Sigmoid colon (tissue), 7 donors: ENCODE data around the gene CST6. TPM values are rescaled to one million over a fixed set of nuclear protein-coding genes. Genes with fewer than 3 reads are reported as not detected.
"Not testable (repeated sequence)": the region's sequence is repeated elsewhere in the genome, so short reads cannot be mapped to it uniquely, and the experiment has no call there.

Experiments
- DNase-seq: peaks from one replicate; pipeline ENCODE4 v3.0.0-alpha.2; 2019
- H3K27ac ChIP-seq, 4 donors: fragments of 200-600 bp; sonication (generic); one replicate each; pipeline ENCODE4 v1.5.1; 2016 to 2019; ENCODE audit warnings: mild to moderate bottlenecking in 1 of 4
- H3K27me3 ChIP-seq, 3 donors: fragments of 200-600 bp; sonication (generic); one replicate each; pipeline ENCODE4 v1.5.1; 2019; ENCODE audit warnings: mild to moderate bottlenecking in 1 of 3
- H3K36me3 ChIP-seq, 4 donors: fragments of 200-600 bp; sonication (generic); one replicate each; pipeline ENCODE4 v1.5.1; 2016 to 2019
- H3K4me1 ChIP-seq, 4 donors: fragments of 200-600 bp; sonication (generic); one replicate each; pipeline ENCODE4 v1.5.1; 2017 to 2019
- H3K4me3 ChIP-seq, 4 donors: fragments of 200-600 bp; sonication (generic); one replicate each; pipeline ENCODE4 v1.5.1; 2017 to 2019; ENCODE audit warnings: mild to moderate bottlenecking in 2 of 4, moderate library complexity in 1 of 4
- H3K9me3 ChIP-seq, 4 donors: fragments of 200-600 bp in 3 of 4; sonication (generic) in 3 of 4; one replicate each; pipeline versions ENCODE4 v1.5.1 to v1.6.1; 2013 to 2019
- EP300 ChIP-seq, 4 donors: sonication (generic); formaldehyde crosslinking; IDR thresholded peaks; one replicate each; pipeline ENCODE4 v1.6.1; 2017; ENCODE audit warnings: antibody characterized with exemption in 4 of 4
- POLR2A ChIP-seq, 2 donors: fragments of 450-650 bp; IDR thresholded peaks; one replicate each; pipeline ENCODE4 v1.6.1; 2016; ENCODE audit warnings: antibody characterized with exemption in 2 of 2, mild to moderate bottlenecking in 2 of 2, moderate library complexity in 2 of 2
- POLR2AphosphoS5 ChIP-seq, 4 donors: sonication (generic); formaldehyde crosslinking; IDR thresholded peaks; one replicate each; pipeline ENCODE4 v1.6.1; 2017; ENCODE audit warnings: antibody characterized with exemption in 4 of 4
- WGBS, 2 donors: extraction: QIAGEN DNeasy Blood & Tissue Kit; methylation state at CpG; one replicate each; pipeline ENCODE4 v1.1.7; 2013; 5-methylcytosine and 5-hydroxymethylcytosine counted together
- intact Hi-C: fragments of 100-400 bp; cut with DNase I; formaldehyde crosslinking; loops from one replicate; pipeline ENCODE4 v1.15.1; 2023
- polyA plus RNA-seq, 3 donors: library from polyadenylated mRNA; stranded (reverse); fragments of 200-250 nt; gene quantifications; one replicate each; pipeline ENCODE4 v1.2.3, GENCODE V29; 2013
- total RNA-seq, 4 donors: library from RNA; depleted of rRNA; stranded (reverse); fragments of >200 nt; gene quantifications; one replicate each; pipeline ENCODE4 v1.1.0, GENCODE V29; 2016
- TF ChIP-seq, protein P1 (sequence below), 4 experiments: fragments of 450-650 bp in 3 of 4; fragments of 200-600 bp in 1 of 4; IDR thresholded peaks; one replicate each; pipeline ENCODE4 v1.5.1; 2016 to 2019; ENCODE audit warnings: antibody characterized with exemption in 4 of 4, mild to moderate bottlenecking in 3 of 4, moderate library complexity in 2 of 4
- donor health status: healthy with polysubstance abuse.
- donor health status: Bipolar disorder and iron deficiency.
- donor health status: healthy.

The CST6 gene
- total and polyA plus RNA-seq, 7 donors, result 0.10 to 1.2 TPM; not detected in 5

DNA sequence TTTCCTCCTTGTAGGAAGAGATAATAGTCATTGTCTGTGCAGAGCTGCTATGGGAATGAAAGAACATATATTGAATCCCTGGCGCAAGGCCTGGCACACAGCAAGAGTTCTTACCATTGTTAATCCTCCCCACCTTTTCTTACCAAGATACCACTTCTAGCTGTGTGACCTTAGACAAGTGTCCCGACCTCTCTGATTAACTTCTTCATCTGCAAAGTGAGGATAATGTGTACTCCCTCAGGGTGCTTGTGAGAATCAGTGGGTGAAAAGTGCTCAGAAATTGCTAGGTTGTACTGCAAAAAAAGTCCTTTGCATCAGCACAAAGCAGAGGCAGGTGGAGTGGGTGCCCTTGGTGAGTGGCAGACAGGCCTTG, 3.7 kb upstream of the CST6 start:
- Histone ChIP-seq H3K4me1 (peaks cover 0 to 16% (median 14%) of the 10 kb centered on the region in 4 donors), H3K27me3 (peaks cover 13 to 18% (median 16%) of the 10 kb centered on the region in 3 donors), H3K36me3 (peaks cover 5 to 22% (median 6%) of the 10 kb centered on the region in 4 donors), H3K27ac (no peak overlapping the region), H3K4me3 (no peak overlapping the region), H3K9me3 (no peaks in the 10 kb centered on the region)
- intact Hi-C loops, result no loop called here
- DNase-seq, result no peak
- TF ChIP-seq POLR2AphosphoS5 (IDR thresholded peaks at IDR 0.05) (no peak), POLR2A (IDR thresholded peaks at IDR 0.05) (no peak), EP300 (IDR thresholded peaks at IDR 0.05) (no peak)
- TF ChIP-seq, protein P1, sequence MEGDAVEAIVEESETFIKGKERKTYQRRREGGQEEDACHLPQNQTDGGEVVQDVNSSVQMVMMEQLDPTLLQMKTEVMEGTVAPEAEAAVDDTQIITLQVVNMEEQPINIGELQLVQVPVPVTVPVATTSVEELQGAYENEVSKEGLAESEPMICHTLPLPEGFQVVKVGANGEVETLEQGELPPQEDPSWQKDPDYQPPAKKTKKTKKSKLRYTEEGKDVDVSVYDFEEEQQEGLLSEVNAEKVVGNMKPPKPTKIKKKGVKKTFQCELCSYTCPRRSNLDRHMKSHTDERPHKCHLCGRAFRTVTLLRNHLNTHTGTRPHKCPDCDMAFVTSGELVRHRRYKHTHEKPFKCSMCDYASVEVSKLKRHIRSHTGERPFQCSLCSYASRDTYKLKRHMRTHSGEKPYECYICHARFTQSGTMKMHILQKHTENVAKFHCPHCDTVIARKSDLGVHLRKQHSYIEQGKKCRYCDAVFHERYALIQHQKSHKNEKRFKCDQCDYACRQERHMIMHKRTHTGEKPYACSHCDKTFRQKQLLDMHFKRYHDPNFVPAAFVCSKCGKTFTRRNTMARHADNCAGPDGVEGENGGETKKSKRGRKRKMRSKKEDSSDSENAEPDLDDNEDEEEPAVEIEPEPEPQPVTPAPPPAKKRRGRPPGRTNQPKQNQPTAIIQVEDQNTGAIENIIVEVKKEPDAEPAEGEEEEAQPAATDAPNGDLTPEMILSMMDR (IDR thresholded peaks at IDR 0.05), result no peak
- WGBS, 2 donors, result 67 to 94% methylated on average over 2 of the region's 2 CpGs

DNA sequence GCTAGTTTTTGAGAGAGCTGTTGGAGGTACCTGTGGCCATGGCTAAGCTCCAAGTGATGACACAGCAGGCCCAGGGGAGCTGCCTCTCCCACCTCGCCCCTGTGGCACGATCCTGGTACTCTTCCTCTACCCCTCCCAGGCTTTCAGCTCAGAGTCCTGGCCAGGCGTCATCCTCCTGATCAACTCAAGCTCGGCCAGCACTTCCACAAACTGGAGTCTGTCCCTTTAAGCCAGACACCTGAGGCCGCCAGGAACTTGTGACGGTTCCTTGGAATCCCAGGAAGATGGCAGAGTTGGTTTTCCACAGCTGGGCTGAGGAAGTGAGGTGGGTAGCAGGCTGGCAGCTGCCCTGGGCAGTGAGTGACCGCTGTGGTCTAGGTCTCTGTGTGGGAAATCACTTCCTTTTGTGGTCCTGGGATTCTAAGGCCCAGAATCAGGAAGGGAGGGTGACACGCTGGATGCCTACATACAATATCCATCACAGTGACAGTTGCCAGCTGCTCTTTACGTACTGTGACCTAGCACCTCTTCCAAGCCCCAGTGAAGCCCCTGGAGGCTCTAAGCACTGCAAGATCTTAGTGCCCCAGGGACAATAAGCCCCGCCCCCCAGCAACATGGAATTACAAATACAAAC, 3.2 kb upstream of the CST6 start:
- peaks cover 0 to 11% (median 9%) of the 10 kb centered on the region in 4 donors for H3K4me1 ChIP-seq
- no peak overlapping the region for H3K27ac ChIP-seq
- H3K27me3 ChIP-seq, result peaks cover 15 to 23% (median 21%) of the 10 kb centered on the region in 3 donors
- intact Hi-C loops, result no loop called here
- no peak for DNase-seq
- no peak overlapping the region for H3K4me3 ChIP-seq
- H3K36me3 ChIP-seq, result peaks cover 5 to 21% (median 6%) of the 10 kb centered on the region in 4 donors
- no peaks in the 10 kb centered on the region for H3K9me3 ChIP-seq
- TF ChIP-seq, protein P1 (IDR thresholded peaks at IDR 0.05), result no peak
- no peak for TF ChIP-seq POLR2A (IDR thresholded peaks at IDR 0.05)
- WGBS, 2 donors, result 58 to 67% methylated on average over 10 of the region's 10 CpGs

DNA sequence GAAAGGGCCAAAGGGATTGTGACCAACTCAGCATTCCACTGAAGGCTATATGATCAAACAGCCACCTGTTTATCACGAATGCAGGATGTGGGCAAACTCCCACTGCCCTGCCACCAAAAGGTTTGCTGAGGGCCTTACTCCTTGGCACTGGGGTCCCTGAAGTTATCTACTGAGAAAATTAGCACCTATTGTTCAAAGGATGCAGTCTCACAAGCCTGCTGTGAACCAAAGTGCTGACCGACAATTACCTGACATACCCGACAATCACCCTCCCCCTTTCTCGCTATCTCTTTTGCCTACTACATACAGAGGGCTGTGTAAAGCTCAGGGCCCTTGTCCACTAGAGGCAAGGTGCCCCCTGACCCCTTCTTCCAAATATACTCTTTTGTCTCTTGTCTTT, 1.8 kb upstream of the CST6 start:
- H3K4me3 ChIP-seq, H3K36me3 ChIP-seq, H3K27ac ChIP-seq, DNase-seq, intact Hi-C loops, H3K9me3 ChIP-seq: not testable (repeated sequence)
- Histone ChIP-seq H3K4me1 (peaks cover 0 to 11% (median 8%) of the 10 kb centered on the region in 4 donors), H3K27me3 (peaks cover 15 to 29% (median 27%) of the 10 kb centered on the region in 3 donors)
- WGBS, 2 donors, result 64 to 80% methylated on average over 4 of the region's 4 CpGs

DNA sequence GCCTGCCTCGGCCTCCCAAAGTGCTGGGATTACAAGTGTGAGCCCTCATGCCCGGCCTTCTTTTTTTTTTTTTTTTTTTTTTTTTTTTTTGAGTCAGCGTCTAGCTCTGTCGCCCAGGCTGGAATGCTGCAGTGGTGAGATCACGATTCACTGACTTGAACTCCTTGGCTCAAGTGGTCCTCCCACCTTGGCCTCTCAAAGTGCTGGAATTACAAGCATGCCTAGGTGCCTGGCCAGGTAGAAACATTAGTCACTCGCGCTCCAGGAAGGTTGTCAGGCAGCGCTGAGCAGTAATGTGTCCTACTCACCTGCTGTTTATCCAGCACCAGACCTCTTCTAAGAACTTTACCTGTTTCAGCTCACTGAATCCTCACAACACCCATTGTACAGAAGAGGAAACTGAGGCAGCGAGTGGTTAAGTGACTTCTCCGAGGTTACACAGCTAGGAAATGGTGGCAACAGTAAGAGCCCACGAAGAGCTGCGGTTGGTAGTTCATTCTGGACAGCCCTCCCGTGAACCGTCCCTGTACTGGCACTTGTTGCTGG, 496 bp upstream of the CST6 start:
- Histone ChIP-seq H3K4me1 (peaks cover 0 to 11% (median 8%) of the 10 kb centered on the region in 4 donors), H3K4me3 (peak overlapping the region in 1 of 4 donors; percentile 37)
- TF ChIP-seq, protein P1 (IDR thresholded peaks at IDR 0.05), result no peak
- TF ChIP-seq EP300 (IDR thresholded peaks at IDR 0.05), result no peak
- TF ChIP-seq POLR2A (IDR thresholded peaks at IDR 0.05), result no peak

DNA sequence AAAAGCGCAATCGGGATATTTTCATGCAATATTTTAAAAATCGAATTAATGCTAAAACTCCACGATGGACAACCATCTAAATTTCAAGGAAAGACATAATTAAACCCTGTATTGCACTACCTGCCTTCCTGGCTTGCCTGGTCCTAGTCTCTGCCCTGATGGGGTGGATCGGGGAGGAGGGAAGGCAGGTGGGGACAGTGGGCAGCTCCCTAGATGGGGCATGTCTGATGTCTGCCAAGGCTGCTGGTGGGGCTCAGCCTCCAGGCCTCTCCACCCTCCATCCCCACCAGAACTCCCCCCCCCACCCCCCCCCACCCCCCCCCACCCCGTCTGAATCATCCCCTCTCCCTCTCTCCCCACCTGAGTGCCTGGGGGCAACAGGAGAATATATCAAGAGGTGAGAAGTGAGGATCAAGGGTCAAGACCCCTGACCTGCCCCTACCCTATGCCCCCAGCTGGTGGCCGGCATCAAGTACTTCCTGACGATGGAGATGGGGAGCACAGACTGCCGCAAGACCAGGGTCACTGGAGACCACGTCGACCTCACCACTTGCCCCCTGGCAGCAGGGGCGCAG, 650 bp downstream of the CST6 start:
- Histone ChIP-seq H3K4me3 (peak overlapping the region in 1 of 4 donors; percentile 7), H3K36me3 (no peaks in the 10 kb centered on the region), H3K4me1 (peaks cover 0 to 11% (median 8%) of the 10 kb centered on the region in 4 donors), H3K27ac (no peak overlapping the region), H3K9me3 (no peaks in the 10 kb centered on the region), H3K27me3 (peaks cover 15 to 29% (median 27%) of the 10 kb centered on the region in 3 donors)
- WGBS, 2 donors, result 50 to 63% methylated on average over 11 to 12 of the region's 12 CpGs
- TF ChIP-seq EP300 (IDR thresholded peaks at IDR 0.05), result no peak
- TF ChIP-seq POLR2A (IDR thresholded peaks at IDR 0.05), result no peak
- TF ChIP-seq, protein P1 (IDR thresholded peaks at IDR 0.05), result no peak
- TF ChIP-seq POLR2AphosphoS5 (IDR thresholded peaks at IDR 0.05), result no peak
- intact Hi-C loops, result no loop called here
- no peak for DNase-seq

More for the DNA sequence above, 496 bp upstream of the CST6 start:
- no peak for DNase-seq
- peaks cover 15 to 29% (median 27%) of the 10 kb centered on the region in 3 donors for H3K27me3 ChIP-seq
- no peaks in the 10 kb centered on the region for H3K9me3 ChIP-seq
- intact Hi-C loops, result no loop called here
- WGBS, 2 donors, result 40 to 52% methylated on average over 14 of the region's 14 CpGs
- no peaks in the 10 kb centered on the region for H3K36me3 ChIP-seq
- H3K27ac ChIP-seq, result no peak overlapping the region
